PC-9 (cell line): Measurements from ENCODE around the gene PLEKHG5. TPM values are rescaled to one million over a fixed set of nuclear protein-coding genes. Genes with fewer than 3 reads are reported as not detected.

ENCODE experiments used
- BruUV-seq: library from RNA; stranded (reverse); fragments of 400-500 nt; replicated peaks from 2 replicates; lab custom pipeline; 2021; lab: Mats Ljungman, UMichigan
- CTCF ChIA-PET: fragments of 300-600 bp; sonication (Branson Sonifier 250); formaldehyde crosslinking; loops from one replicate; lab custom pipeline; 2022; ENCODE audit warnings: antibody characterized with exemption; lab: Charles Lee
- POLR2A ChIA-PET: fragments of 300-600 bp; sonication (Branson Sonifier 250); formaldehyde crosslinking; loops from one replicate; lab custom pipeline; 2022; ENCODE audit warnings: antibody characterized with exemption; ENCODE audit not compliant: unreplicated experiment; lab: Charles Lee
- DNase-seq, 2 experiments: peaks; one replicate each; pipeline versions ENCODE4 v3.0.0 to v3.0.0-alpha.2; 2015 to 2022; ENCODE audit warnings: mixed read lengths in 1 of 2
- H2AFZ ChIP-seq: fragments of 200-600 bp; sonication (generic); 2 replicates; pipeline ENCODE4 v1.8.1; 2017; ENCODE audit warnings: antibody characterized with exemption
- H3F3A ChIP-seq: fragments of 200-600 bp; sonication (generic); 2 replicates; pipeline ENCODE4 v1.8.1; 2017; ENCODE audit warnings: antibody characterized with exemption, mild to moderate bottlenecking, low read depth; ENCODE audit not compliant: insufficient read depth
- H3K27ac ChIP-seq: fragments of 200-600 bp; sonication (generic); 2 replicates; pipeline ENCODE4 v1.6.1; 2016; ENCODE audit warnings: mixed run types
- H3K27me3 ChIP-seq: fragments of 200-600 bp; sonication (generic); 2 replicates; pipeline ENCODE4 v1.6.1; 2016; ENCODE audit warnings: low read depth, mixed run types; ENCODE audit not compliant: insufficient read depth
- H3K36me3 ChIP-seq: fragments of 200-600 bp; sonication (generic); 2 replicates; pipeline ENCODE4 v1.6.1; 2016; ENCODE audit warnings: low read depth, mixed run types
- H3K4me1 ChIP-seq: fragments of 200-600 bp; sonication (generic); replicated peaks from 2 replicates; pipeline ENCODE4 v1.6.1; 2016; ENCODE audit warnings: mixed run types; ENCODE audit not compliant: insufficient read depth
- H3K4me2 ChIP-seq: fragments of 200-600 bp; sonication (generic); 2 replicates; pipeline ENCODE4 v1.6.1; 2017; ENCODE audit warnings: mixed run types
- H3K4me3 ChIP-seq: fragments of 200-600 bp; sonication (generic); 2 replicates; pipeline ENCODE4 v1.6.1; 2016; ENCODE audit warnings: mixed run types
- H3K79me2 ChIP-seq: fragments of 200-600 bp; sonication (generic); 2 replicates; pipeline ENCODE4 v1.6.1; 2017; ENCODE audit warnings: low read depth, mixed run types
- H3K9me2 ChIP-seq: fragments of 200-600 bp; sonication (generic); 2 replicates; pipeline ENCODE4 v1.8.1; 2017; ENCODE audit warnings: mild to moderate bottlenecking; ENCODE audit not compliant: insufficient read depth
- H3K9me3 ChIP-seq: fragments of 200-600 bp; sonication (generic); 2 replicates; pipeline ENCODE4 v1.8.1; 2016; ENCODE audit warnings: low read depth; ENCODE audit not compliant: insufficient read depth
- H4K20me1 ChIP-seq: fragments of 200-600 bp; sonication (generic); 2 replicates; pipeline ENCODE4 v1.8.1; 2017; ENCODE audit not compliant: insufficient read depth
- EZH2 ChIP-seq: fragments of 200-600 bp; sonication (generic); IDR thresholded peaks from 2 replicates; pipeline ENCODE4 v1.8.0; 2017; ENCODE audit warnings: antibody characterized with exemption, low read depth
- intact Hi-C: fragments of 100-400 bp; cut with micrococcal nuclease; formaldehyde crosslinking; loops from one replicate; pipeline ENCODE4 v1.10.0; 2022; ENCODE audit not compliant: unreplicated experiment
- total RNA-seq: library from RNA; stranded (reverse); gene quantifications from 2 replicates; pipeline ENCODE4 v1.2.3, GENCODE V29; 2021
- TF ChIP-seq, protein P1 (sequence below): fragments of 200-600 bp; sonication (generic); conservative IDR thresholded peaks from 2 replicates; pipeline ENCODE4 v1.6.1; 2017; ENCODE audit warnings: mixed run types, antibody characterized with exemption, mild to moderate bottlenecking, moderate library complexity

PLEKHG5 gene
- total RNA-seq, 1 experiment from 2014 or later = 11.3 TPM

DNA sequence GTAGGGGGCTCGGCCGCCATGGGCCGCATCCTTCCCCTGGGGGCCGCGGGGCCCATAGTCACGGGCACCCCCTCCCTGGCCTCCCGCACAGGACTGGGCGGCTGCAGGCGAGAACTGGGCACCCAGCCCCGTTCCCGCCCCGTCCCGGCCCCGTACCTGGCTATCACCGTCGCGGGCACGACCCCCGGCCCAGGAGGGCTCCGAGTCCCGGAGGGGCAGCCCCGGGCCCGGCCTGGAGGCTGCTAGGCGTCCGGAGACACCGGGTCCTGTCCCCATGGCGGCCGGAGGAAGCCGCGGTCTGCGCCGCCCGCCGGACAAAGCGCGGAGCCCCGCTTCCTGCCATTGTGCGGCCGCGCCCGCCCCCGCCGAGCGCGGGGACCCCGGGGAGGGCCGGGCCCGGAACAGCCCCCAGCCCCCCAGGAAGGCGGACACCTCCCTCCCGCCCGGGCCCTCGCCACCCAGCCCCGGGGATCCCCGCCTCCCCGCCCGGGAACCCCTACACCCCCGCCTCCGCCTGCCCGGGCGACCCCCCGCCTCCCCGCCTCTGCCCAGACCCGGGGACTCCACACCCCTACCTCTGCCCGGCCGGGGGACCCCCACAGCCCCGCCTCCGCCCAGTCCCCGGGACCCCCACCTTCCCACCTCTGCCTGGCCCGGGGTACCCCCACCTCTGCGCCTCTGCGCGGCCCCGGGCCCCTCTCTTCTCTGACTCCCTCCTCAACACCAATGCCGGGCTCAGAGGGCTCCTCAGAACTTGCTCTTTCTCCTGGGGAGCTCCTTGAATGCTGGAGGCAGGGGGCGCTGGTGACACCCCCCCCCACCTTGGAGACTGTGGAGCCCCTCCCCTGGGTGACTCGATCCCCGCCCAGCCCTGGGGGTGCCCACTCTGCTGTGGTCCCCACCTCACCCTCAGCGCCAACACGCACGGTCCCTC is 6.0 kb downstream of the PLEKHG5 start:
- TF ChIP-seq EZH2 = no peak
- TF ChIP-seq, protein P1, sequence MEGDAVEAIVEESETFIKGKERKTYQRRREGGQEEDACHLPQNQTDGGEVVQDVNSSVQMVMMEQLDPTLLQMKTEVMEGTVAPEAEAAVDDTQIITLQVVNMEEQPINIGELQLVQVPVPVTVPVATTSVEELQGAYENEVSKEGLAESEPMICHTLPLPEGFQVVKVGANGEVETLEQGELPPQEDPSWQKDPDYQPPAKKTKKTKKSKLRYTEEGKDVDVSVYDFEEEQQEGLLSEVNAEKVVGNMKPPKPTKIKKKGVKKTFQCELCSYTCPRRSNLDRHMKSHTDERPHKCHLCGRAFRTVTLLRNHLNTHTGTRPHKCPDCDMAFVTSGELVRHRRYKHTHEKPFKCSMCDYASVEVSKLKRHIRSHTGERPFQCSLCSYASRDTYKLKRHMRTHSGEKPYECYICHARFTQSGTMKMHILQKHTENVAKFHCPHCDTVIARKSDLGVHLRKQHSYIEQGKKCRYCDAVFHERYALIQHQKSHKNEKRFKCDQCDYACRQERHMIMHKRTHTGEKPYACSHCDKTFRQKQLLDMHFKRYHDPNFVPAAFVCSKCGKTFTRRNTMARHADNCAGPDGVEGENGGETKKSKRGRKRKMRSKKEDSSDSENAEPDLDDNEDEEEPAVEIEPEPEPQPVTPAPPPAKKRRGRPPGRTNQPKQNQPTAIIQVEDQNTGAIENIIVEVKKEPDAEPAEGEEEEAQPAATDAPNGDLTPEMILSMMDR = no peak
- DNase-seq = no peak
- intact Hi-C loops = loop anchor here (5.0 kb wide), 1 partner anchor 238 kb away; no protein-coding TSS in a partner anchor
- Histone ChIP-seq H2AFZ (no peak overlapping the region), H3K4me1 (peaks cover 8% of the 10 kb centered on the region; the same call in 1 of the 2 replicates), H3K27me3 (no peaks in the 10 kb centered on the region), H4K20me1 (no peaks in the 10 kb centered on the region), H3K9me2 (no peaks in the 10 kb centered on the region), H3K79me2 (no peaks in the 10 kb centered on the region), H3K36me3 (no peaks in the 10 kb centered on the region), H3K4me2 (no peak overlapping the region), H3K27ac (no peak overlapping the region), H3F3A (no peaks in the 10 kb centered on the region), H3K4me3 (no peak overlapping the region), H3K9me3 (no peaks in the 10 kb centered on the region)
- CTCF ChIA-PET = interaction anchor here (0.6 to 0.8 kb wide), 3 partner anchors 36 to 53 kb away, joined by 3 to 6 read pairs (median 3); no protein-coding TSS in a partner anchor
- no TSS peak for BruUV-seq
- POLR2A ChIA-PET = no interaction called here

DNA sequence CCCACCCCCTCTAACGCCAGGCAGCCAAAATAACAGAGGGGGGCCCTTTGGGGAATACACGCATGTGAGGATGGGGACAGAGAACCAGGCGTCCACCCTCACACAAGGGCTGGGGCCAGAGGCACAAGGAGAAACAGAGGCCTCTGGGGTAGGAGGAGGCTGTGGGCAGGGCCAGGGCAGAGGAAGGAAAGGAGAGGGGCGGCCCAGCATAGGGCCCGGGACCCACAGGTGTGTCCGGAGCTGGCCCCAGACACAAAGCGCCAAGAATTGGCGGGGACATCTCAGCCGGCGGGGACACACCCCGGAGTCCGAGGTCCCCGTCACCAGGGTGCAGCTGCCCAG is 6.7 kb downstream of the PLEKHG5 start:
- no peak for TF ChIP-seq EZH2
- TF ChIP-seq, protein P1 = no peak
- H3K9me3 ChIP-seq = no peaks in the 10 kb centered on the region

DNA sequence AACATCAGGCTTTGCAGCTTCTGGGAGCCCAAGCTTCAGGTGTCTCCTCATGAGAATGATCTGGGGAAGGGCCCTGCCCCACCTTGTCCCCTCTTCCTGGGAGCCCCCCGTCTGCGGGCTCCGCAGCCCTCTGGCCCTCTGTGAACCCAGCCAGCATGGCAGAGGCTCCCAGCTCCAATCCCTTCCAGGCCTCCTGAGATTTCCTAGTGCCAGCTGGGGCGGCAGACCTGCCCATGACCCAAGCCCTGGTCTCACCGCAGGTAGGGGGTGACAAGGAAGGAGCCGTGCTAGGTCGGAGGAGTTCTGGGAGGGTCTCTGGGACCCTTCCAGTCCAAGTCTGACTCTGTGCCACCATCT is 7.7 kb downstream of the PLEKHG5 start:
- ChIA-PET POLR2A (no interaction called here), CTCF (no interaction called here)
- intact Hi-C loops = no loop called here
- no peaks in the 10 kb centered on the region for H3F3A ChIP-seq
- no peak overlapping the region for H3K4me2 ChIP-seq
- TF ChIP-seq, protein P1 = no peak
- TF ChIP-seq EZH2 = no peak
- no peak overlapping the region for H3K27ac ChIP-seq
- DNase-seq = no peak
- H3K9me3 ChIP-seq = no peaks in the 10 kb centered on the region
- H3K36me3 ChIP-seq = no peaks in the 10 kb centered on the region
- H3K27me3 ChIP-seq = no peaks in the 10 kb centered on the region
- no peaks in the 10 kb centered on the region for H3K79me2 ChIP-seq
- H2AFZ ChIP-seq = no peak overlapping the region
- no peaks in the 10 kb centered on the region for H3K4me1 ChIP-seq
- H3K4me3 ChIP-seq = no peak overlapping the region
- H4K20me1 ChIP-seq = no peaks in the 10 kb centered on the region
- no TSS peak for BruUV-seq
- no peaks in the 10 kb centered on the region for H3K9me2 ChIP-seq

More for the DNA sequence above, 6.7 kb downstream of the PLEKHG5 start:
- H3K36me3 ChIP-seq = no peaks in the 10 kb centered on the region
- H3K9me2 ChIP-seq = no peaks in the 10 kb centered on the region
- ChIA-PET CTCF (no interaction called here), POLR2A (no interaction called here)
- H3K4me1 ChIP-seq = peaks cover 8% of the 10 kb centered on the region; the same call in 1 of the 2 replicates
- no peaks in the 10 kb centered on the region for H3F3A ChIP-seq
- intact Hi-C loops = loop anchor here (5.0 kb wide), 1 partner anchor 237 kb away; no protein-coding TSS in a partner anchor
- DNase-seq = no peak
- H3K79me2 ChIP-seq = no peaks in the 10 kb centered on the region
- no peak overlapping the region for H3K4me2 ChIP-seq
- no peak overlapping the region for H3K4me3 ChIP-seq
- BruUV-seq = no TSS peak
- H3K27me3 ChIP-seq = no peaks in the 10 kb centered on the region
- no peak overlapping the region for H3K27ac ChIP-seq
- no peak overlapping the region for H2AFZ ChIP-seq
- H4K20me1 ChIP-seq = no peaks in the 10 kb centered on the region
